Activated CD8-positive, alpha-beta T cell treated with anti-CD3 and anti-CD28 coated beads, Interleukin-2, amount 10 ng/mL, durations not matched to agents 7 days and 5 days (primary cell): ENCODE measurements around the gene ADGRD1. TPM values are rescaled to one million over a fixed set of nuclear protein-coding genes. Genes with fewer than 3 reads are reported as not detected.

Source experiments
- ATAC-seq: fragments of 150-1000 bp; cut with Tn5 transposase; one replicate; pipeline ENCODE4 v1.10.0; 2021; ENCODE audit warnings: moderate library complexity
- CTCF ChIA-PET: fragments of 350-600 bp; sonication (Branson Sonifier 250); formaldehyde crosslinking; loops from one replicate; lab custom pipeline; 2021; ENCODE audit warnings: antibody characterized with exemption; lab: Charles Lee
- POLR2A ChIA-PET: fragments of 350-600 bp; sonication (Branson Sonifier 250); formaldehyde crosslinking; loops from one replicate; lab custom pipeline; 2021; ENCODE audit warnings: antibody characterized with exemption; lab: Charles Lee
- DNase-seq: peaks from one replicate; pipeline ENCODE4 v3.0.0-alpha.2; 2020
- H3K27ac Mint-ChIP-seq: one replicate; pipeline ENCODE4 v1.8.0; 2021; ENCODE audit warnings: mild to moderate bottlenecking, mixed read lengths
- H3K27me3 Mint-ChIP-seq: one replicate; pipeline ENCODE4 v1.8.0; 2021; ENCODE audit warnings: low read depth, mixed read lengths
- H3K36me3 Mint-ChIP-seq: one replicate; pipeline ENCODE4 v1.8.0; 2021; ENCODE audit warnings: low read depth, mixed read lengths
- H3K4me1 Mint-ChIP-seq: one replicate; pipeline ENCODE4 v1.8.0; 2021; ENCODE audit warnings: low read depth, mixed read lengths
- H3K4me3 Mint-ChIP-seq: one replicate; pipeline ENCODE4 v1.8.0; 2021; ENCODE audit warnings: mild to moderate bottlenecking, mixed read lengths
- H3K9me3 Mint-ChIP-seq: one replicate; pipeline ENCODE4 v1.8.0; 2022; ENCODE audit warnings: mixed read lengths; ENCODE audit not compliant: insufficient read depth
- total RNA-seq, 2 experiments: library from RNA; stranded (reverse); gene quantifications; one replicate each; pipeline ENCODE4 v1.2.3, GENCODE V29; 2021

The ADGRD1 gene
- total RNA-seq, 2 experiments from 2014 or later = not detected

DNA sequence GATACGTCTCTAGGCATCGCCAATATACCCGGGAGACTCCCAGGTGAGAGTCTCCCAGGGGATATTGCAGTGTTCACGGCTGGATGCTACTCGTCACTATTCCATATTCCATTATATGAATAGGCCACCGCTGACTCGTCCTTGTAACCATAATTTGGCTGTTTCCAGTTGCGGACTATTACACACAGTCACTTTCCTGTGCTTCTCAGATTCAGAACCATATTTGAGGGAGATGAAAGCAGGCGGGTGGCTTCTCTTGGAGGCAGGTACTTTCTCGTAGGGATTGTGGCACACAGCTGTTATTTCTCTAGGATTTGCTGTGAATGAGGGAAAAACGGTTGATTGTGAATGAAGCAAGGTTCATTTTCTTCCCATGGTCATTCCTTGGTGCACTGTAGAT lies 73.0 kb downstream of the ADGRD1 start:
- Mint-ChIP-seq H3K36me3 (no peaks in the 10 kb centered on the region), H3K4me1 (no peaks in the 10 kb centered on the region), H3K9me3 (no peaks in the 10 kb centered on the region)

DNA sequence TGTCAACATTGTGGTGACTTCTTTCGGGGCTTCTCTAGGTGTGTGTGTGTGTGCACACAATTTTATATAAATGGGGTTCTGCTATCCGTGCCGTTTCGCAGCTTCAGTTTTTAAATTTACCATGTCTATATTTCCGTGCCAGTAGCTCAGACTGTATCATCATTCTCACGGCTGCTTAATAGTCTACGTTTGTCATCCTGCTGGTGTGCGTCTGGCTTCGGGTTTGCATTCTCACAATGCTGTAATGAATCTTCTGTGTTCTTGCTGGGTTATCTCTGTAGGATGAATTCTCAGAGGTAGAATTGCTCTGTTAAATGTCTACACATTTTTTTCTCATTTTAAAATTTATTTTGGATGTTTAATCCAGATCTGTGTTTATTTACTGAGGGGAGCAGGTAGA lies 73.6 kb downstream of the ADGRD1 start:
- H3K27me3 Mint-ChIP-seq = no peaks in the 10 kb centered on the region
- H3K9me3 Mint-ChIP-seq = no peaks in the 10 kb centered on the region
- ChIA-PET CTCF (no interaction called here), POLR2A (no interaction called here)
- no peak for DNase-seq
- H3K36me3 Mint-ChIP-seq = no peaks in the 10 kb centered on the region
- ATAC-seq = no peak
- H3K4me3 Mint-ChIP-seq = no peak overlapping the region
- H3K27ac Mint-ChIP-seq = no peak overlapping the region
- no peaks in the 10 kb centered on the region for H3K4me1 Mint-ChIP-seq

More for the DNA sequence above, 73.0 kb downstream of the ADGRD1 start:
- no peak overlapping the region for H3K27ac Mint-ChIP-seq
- ChIA-PET POLR2A (no interaction called here), CTCF (no interaction called here)
- no peak for DNase-seq
- H3K27me3 Mint-ChIP-seq = no peaks in the 10 kb centered on the region
- ATAC-seq = no peak
- H3K4me3 Mint-ChIP-seq = no peak overlapping the region

DNA sequence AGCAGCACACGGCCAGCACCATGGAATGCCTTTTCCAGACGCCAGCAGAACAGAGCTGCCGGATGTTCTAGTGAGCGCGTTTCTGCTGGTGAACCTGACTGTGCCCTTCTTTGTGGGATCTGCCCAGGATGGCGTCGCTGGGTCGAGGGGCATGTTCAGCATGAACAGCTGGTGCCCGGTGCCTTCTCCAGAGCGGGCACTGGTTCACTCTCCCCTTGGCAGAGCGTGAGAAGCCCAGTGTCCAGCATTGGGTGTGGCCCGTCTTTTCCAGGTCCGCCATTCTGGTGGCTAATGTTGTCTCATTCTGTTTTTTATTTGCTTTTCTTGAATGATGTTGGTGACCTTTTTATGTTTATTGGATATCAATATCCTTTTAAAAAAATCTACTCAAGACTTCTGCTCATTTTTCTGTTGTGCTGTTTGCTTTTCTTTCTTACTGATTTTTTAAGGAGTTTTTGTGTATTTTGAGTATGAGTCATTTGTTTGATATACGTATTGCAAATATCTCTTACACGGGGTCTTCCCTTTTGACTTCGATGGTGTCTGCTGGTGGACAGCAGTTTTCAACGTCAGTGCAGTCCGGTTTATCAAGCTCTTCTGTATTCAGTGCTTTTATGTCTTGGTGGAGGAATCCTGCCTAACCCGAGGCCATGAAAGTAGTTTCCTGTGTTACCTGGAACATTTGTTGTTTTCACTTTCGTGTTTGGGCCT lies 74.3 kb downstream of the ADGRD1 start:
- no peak for DNase-seq
- no peak for ATAC-seq
- Mint-ChIP-seq H3K27me3 (no peaks in the 10 kb centered on the region), H3K9me3 (no peaks in the 10 kb centered on the region), H3K36me3 (no peaks in the 10 kb centered on the region), H3K4me1 (no peaks in the 10 kb centered on the region), H3K4me3 (no peak overlapping the region), H3K27ac (no peak overlapping the region)
- CTCF ChIA-PET = no interaction called here
- POLR2A ChIA-PET = no interaction called here

DNA sequence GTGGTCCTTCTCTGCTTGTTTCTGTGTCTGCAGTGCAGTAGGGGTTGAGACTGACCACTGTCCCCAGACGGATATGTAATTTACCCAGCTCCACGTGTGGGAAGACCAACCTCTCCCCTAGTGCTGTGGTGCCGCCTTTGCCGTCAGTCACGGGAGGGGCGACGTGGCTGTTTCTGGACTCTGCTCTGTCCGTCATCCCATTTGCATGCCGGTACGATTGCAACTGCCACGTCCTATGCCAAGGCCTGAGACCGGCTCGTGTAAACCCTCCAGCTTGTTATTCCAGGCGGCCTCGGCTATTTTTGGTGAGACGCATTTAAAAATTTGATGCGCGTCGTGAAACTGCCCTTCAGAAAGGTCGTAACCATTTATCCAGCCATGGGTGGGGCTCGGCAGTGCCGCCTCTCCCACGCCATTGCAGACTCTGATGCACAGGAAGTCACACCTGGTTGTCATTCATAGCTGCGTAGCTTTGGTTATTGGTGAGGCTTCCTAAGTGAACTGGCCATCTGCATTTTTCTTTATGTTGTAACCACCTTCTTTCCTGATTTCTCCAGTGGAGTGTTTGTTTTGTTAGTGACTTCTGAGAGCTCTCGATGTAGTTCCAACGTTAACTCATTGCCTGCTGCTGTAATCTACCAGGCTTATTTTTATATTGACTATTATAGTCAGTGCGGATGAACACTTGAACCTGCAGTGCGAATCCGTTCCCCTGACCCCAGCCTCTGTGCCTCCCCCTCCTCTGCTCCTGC lies 75.1 kb downstream of the ADGRD1 start:
- ChIA-PET CTCF (no interaction called here), POLR2A (no interaction called here)
- H3K4me1 Mint-ChIP-seq = no peaks in the 10 kb centered on the region
- no peaks in the 10 kb centered on the region for H3K27me3 Mint-ChIP-seq
- ATAC-seq = no peak
- no peak for DNase-seq
- no peaks in the 10 kb centered on the region for H3K9me3 Mint-ChIP-seq
- H3K4me3 Mint-ChIP-seq = no peak overlapping the region
- no peak overlapping the region for H3K27ac Mint-ChIP-seq
- H3K36me3 Mint-ChIP-seq = no peaks in the 10 kb centered on the region

DNA sequence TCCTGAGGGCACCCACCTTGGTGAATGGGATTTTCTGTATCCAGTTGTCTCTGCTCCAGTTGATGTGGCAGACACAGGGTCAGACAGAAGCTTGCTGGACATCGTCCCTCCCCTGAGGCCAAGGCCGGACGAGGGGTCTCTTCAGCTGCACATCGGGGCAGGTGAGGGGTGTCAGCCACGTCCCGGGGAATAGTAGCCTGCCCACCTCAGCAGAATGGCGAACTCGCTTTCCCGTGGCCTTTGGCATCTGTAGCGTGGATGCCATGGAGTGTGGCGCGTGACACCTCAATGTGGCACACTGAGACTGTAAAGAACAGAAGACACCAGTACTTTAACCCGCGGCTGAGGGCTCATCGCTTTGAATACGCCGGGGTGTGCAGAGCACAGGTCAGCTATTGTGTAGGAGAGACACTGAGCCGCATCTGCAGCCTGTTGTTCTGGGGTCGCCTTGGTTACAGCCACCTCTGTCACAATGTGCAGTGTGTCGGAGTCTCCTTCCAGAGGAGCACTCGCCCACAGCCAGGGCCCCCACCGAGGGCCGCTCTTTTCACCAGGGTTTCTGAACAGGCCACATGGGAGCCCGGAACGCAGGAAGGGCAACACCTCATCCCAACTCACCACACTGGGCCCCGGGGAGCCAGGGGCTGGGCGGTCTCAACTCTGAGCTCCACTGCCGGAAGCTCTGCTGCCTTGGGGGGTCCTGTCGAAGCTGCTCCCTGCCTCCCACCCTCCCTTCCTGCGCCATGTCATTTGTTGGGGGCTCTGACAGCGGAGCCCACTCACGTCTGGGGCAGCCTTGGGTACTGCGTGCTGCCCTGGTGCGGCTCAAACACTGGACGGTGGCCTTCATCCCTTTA lies 77.0 kb downstream of the ADGRD1 start:
- no peak for DNase-seq
- Mint-ChIP-seq H3K36me3 (no peaks in the 10 kb centered on the region), H3K4me3 (no peak overlapping the region), H3K27ac (no peak overlapping the region), H3K9me3 (no peaks in the 10 kb centered on the region), H3K4me1 (peaks cover 5% of the 10 kb centered on the region), H3K27me3 (no peaks in the 10 kb centered on the region)
- no peak for ATAC-seq
- ChIA-PET CTCF (no interaction called here), POLR2A (no interaction called here)

DNA sequence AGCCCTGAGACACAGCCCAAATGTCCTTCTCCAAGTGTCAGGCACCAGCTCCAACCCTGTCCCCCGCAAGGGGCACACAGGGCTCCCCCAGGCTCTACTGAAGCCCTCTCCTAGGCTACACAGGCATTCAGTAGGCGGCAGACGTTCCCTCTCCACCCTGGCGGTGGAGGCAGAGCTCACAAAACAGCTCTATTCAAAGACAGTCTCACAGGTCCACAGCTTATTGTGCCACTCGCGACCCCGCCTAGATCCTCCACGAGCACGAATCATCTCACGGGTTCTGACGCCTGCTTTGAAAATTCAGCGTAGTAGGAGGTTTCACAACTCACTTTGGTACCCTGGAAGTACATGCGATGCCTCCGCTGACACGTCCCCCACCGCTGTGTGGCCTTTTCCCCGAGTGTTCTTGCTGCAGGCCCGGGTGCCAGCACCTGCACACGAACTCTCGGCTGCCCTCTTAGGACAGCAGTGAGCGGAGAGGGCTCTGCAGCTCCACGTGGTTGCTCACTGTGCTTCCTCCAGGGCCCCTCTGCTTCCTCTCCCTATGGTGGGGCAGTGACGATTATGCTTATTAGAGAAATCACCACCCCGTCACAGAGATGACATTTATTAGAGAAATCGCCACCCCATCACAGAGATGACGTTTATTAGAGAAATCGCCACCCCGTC lies 78.5 kb downstream of the ADGRD1 start:
- no peak for DNase-seq
- Mint-ChIP-seq H3K27ac (no peak overlapping the region), H3K36me3 (no peaks in the 10 kb centered on the region), H3K9me3 (no peaks in the 10 kb centered on the region), H3K4me3 (no peak overlapping the region), H3K27me3 (no peaks in the 10 kb centered on the region), H3K4me1 (peaks cover 5% of the 10 kb centered on the region)
- POLR2A ChIA-PET = no interaction called here
- ATAC-seq = no peak
- CTCF ChIA-PET = no interaction called here

DNA sequence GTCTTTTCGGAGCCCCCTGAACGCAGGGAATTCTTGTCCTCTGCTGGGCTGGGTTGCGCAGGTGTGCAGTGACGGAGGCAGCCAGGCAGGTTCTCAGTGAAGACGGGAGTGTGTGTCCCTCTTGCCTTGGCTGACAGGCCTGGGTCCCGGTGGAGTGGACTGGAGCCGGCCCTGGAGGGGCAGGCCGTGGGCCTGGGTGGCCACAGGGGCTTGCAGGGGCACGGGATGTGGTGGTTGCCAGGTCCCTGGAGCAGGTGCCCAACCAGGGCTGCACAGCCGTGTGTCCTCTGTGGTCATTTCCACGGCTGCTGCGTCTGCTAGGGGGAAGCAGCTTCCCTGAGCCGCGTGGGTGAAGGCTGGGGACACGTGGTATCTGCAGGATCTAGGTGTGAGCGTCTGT lies 79.8 kb downstream of the ADGRD1 start:
- H3K4me3 Mint-ChIP-seq = no peak overlapping the region
- ChIA-PET CTCF (no interaction called here), POLR2A (no interaction called here)
- H3K27me3 Mint-ChIP-seq = no peaks in the 10 kb centered on the region
- H3K4me1 Mint-ChIP-seq = peaks cover 5% of the 10 kb centered on the region
- no peaks in the 10 kb centered on the region for H3K36me3 Mint-ChIP-seq
- DNase-seq = no peak
- H3K27ac Mint-ChIP-seq = no peak overlapping the region
- ATAC-seq = no peak
- no peaks in the 10 kb centered on the region for H3K9me3 Mint-ChIP-seq

DNA sequence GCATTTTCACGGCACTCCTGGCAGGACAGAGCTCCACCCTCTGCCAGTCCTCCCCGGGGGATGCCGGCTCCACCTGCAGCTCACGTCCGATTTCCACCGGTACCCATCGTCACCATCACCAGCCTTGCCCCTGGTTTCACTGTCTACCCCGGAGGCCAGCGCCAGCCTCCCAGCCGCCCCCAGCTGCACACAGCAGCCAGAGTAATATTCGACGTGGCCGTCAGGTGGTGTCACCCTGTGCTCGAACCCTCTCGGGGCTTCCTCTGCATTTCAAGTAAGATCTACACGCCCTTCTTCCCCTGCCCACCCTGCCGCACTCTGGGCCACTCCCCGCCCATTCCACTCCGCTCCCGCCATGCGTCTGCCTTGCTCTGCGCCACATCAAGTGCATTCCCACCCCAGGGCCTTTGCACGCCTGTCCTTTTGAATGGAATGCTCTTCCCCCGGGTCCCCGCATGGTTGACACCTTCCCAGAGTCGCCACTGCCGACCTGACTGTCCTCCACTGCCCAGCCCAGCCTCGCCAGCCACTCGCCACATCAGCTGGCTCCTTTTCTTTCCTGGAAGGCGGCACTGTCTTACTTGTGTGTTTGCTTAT lies 80.3 kb downstream of the ADGRD1 start:
- POLR2A ChIA-PET = no interaction called here
- no peak for ATAC-seq

DNA sequence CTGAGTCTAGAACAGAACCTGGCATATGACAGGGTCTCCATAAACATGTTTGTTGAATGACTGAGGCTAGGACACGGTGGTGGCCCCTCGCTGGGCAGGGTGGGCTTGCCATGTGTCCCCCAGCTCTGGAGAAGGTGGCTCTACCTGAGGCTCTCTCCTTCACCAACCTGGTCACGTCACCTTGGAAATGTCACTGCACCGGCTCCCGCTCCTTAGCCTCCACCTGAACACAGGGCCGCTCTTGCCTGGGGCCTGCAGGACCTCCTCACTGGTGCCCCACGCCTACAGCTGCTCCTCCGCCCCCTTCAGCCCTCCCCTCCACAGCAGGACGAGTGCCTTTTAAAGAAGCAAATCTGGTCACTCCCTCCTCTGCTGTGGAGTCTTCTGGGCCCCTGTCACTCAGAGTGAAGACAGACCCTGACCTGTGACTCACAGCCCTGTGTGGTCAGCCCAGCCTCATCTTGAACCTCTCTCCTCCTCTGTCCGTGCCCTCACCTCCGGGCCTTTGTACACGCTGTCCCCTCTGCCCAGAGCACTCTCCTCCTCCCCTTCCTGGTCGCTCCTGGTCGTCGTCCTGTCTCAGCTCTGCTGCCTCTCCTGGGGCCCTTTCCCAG lies 81.0 kb downstream of the ADGRD1 start:
- Mint-ChIP-seq H3K36me3 (no peaks in the 10 kb centered on the region), H3K4me1 (peaks cover 5% of the 10 kb centered on the region), H3K27me3 (no peaks in the 10 kb centered on the region), H3K4me3 (no peak overlapping the region), H3K27ac (no peak overlapping the region), H3K9me3 (no peaks in the 10 kb centered on the region)
- DNase-seq (no peak), ATAC-seq (no peak)
- CTCF ChIA-PET = no interaction called here
- POLR2A ChIA-PET = no interaction called here

More for the DNA sequence above, 80.3 kb downstream of the ADGRD1 start:
- CTCF ChIA-PET = no interaction called here
- Mint-ChIP-seq H3K4me3 (no peak overlapping the region), H3K9me3 (no peaks in the 10 kb centered on the region), H3K27me3 (no peaks in the 10 kb centered on the region), H3K36me3 (no peaks in the 10 kb centered on the region), H3K4me1 (peaks cover 5% of the 10 kb centered on the region), H3K27ac (no peak overlapping the region)
- DNase-seq = no peak

DNA sequence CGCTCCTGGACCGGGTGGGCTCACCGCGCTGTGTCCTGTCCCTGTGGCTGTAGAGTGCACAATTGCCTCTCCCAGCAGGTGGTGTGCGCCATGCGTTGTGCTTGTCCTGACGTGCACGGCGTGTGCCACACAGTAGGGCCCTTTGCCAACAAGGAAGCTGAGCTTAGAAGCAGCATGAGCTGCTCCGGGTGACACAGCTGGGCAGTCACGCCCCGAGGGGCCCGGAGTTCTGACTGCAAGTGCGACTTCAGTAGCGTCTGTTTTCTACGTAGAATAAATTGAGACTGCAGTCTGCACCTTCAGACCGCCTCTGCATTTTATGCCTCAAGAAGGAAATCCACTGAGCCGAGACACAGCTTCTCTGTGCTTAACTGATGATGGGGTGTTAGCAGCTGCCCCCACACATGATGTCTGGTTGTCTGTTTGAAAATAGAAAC lies 81.6 kb downstream of the ADGRD1 start:
- CTCF ChIA-PET = no interaction called here
- Mint-ChIP-seq H3K4me3 (no peak overlapping the region), H3K4me1 (peaks cover 5% of the 10 kb centered on the region), H3K27ac (no peak overlapping the region), H3K36me3 (no peaks in the 10 kb centered on the region), H3K27me3 (no peaks in the 10 kb centered on the region), H3K9me3 (no peaks in the 10 kb centered on the region)
- POLR2A ChIA-PET = interaction anchor here (0.7 kb wide), 1 partner anchor 55 kb away, joined by 3 read pairs; no protein-coding TSS in a partner anchor
- no peak for DNase-seq
- no peak for ATAC-seq

DNA sequence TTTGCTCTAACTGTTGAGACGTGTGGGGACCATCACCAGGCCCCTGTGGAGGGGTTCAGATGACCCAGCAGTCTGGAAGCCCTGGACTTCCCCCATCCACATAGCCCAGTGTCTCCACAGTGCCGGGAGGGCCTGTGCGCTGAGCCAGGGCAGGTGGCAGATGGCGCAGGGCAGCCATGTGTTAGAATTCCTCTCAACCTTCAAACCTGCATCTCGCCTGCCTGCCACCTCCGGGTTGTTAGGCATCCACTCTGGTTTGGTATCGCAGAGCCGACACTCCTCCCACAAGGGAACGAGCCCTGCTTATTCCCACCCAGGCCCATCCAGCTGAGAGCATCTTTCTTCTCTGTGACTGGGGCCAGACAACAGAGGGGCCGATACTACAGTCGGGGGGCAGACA lies 84.5 kb downstream of the ADGRD1 start:
- Mint-ChIP-seq H3K4me1 (peaks cover 5% of the 10 kb centered on the region), H3K27me3 (no peaks in the 10 kb centered on the region), H3K36me3 (no peaks in the 10 kb centered on the region), H3K9me3 (no peaks in the 10 kb centered on the region), H3K27ac (no peak overlapping the region), H3K4me3 (no peak overlapping the region)
- ChIA-PET POLR2A (no interaction called here), CTCF (no interaction called here)
- DNase-seq (no peak), ATAC-seq (no peak)
